ENCODE measurements around the gene KLHL5.

DNA sequence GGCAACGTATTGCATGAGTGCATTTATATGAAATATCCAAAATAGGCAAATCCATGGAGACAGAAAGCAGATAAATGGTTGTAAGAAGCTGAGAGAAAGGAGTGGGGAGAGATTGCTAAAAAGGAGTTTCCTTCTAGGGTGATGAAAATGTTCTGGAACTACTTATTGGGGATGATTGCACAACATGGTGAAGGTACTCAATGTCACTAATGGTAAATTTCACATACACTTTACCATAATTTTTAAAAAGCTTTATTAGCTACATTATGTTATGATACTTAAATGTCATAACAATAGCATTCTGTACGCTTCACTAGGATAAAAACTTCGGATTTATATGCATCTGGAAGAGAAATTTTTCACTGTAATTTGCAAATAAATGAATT, 63.6 kb downstream of the KLHL5 start:
- TF ChIP-seq CTCF (IDR thresholded peaks at IDR 0.05), result no peak
- no peak for TF ChIP-seq POLR2A (IDR thresholded peaks at IDR 0.05)

Data from transverse colon (tissue), 3 donors.